ENCODE results near the gene UPP2.

The UPP2 gene

GRCh38 chr2:158112992-158113391, 11.3 kb downstream of the UPP2 start:
- DNase-seq: no peak

GRCh38 chr2:158113741-158114295, 12.1 kb downstream of the UPP2 start:
- DNase-seq: no peak

- DNase-seq: no peak
Measured at GRCh38 chr2:158114516-158114915, 12.8 kb downstream of the UPP2 start.

DNA sequence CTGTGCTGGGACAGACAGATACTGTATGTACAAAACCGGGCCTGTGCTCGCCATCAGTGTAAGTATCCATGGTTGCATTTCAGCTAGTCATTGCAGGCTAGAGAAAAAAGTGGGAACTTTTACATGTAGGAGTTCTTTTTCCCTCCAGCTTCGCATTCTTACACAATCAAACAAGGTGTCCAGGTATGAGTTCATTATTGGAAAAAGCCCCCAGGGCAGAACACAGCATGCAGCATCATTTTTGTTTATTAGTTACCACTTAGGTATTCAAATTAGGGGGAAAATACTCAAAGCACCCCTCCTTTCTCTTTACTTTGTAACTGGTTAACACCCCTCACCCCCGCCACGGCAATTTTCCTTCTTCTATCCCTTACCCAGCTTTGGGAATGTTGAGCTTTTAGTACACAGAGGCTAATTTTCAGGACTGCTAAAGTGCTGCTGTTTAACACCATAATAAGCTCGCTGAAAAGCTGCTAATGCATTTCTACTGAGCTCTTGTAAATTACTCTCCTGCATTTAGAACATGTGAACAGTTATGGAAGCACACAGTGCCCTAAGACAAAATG, 13.6 kb downstream of the UPP2 start:
- no peak for DNase-seq

- DNase-seq: no peak
Measured at GRCh38 chr2:158116936-158117335, 15.3 kb downstream of the UPP2 start.

DNA sequence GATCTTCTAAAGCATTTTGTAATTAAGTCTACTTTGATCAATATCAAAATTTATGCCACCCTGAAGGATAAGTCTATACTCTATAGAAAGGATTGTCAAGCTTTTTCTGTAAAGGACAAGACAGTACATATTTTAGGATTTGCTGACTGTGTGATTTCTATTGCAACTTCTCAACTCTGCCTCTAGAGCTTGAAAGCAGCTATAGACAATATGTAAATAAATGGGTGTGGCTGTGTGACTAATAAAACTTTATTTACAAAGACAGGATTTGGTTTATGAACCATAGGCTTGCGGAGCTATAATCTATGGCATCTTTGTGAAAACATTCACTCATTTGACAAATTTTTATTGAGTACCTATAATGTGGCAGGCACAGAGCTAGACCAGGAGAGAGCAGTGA, 18.4 kb downstream of the UPP2 start:
- no peak for DNase-seq

GRCh38 chr2:158120664-158121641, 19.3 kb downstream of the UPP2 start:
- DNase-seq: no peak

GRCh38 chr2:158124896-158125295, 23.2 kb downstream of the UPP2 start:
- no peak for DNase-seq

GRCh38 chr2:158125756-158126498, 24.3 kb downstream of the UPP2 start:
- no peak for DNase-seq

DNA sequence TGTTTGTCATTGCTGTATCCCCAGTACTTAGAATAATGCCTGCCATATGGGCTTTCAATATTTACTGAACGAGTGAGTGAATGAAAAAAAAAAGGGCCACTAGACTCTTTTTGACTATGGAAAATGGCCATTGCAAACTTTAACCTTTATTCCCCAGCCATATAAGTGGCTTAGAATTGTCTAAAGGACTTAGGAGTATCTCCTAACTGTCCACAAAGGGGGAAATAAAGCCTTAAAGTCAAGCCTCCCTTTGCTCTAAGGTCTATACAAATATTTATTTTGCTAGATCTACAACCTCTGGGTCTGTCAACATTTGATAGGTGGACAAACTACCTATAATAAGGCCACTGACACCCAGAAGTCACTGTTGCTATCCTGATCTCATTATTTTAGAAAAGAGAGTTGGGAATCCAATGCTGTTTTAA, 25.7 kb downstream of the UPP2 start:
- no peak for DNase-seq

GRCh38 chr2:158128168-158128973, 26.7 kb downstream of the UPP2 start:
- DNase-seq: no peak

DNA sequence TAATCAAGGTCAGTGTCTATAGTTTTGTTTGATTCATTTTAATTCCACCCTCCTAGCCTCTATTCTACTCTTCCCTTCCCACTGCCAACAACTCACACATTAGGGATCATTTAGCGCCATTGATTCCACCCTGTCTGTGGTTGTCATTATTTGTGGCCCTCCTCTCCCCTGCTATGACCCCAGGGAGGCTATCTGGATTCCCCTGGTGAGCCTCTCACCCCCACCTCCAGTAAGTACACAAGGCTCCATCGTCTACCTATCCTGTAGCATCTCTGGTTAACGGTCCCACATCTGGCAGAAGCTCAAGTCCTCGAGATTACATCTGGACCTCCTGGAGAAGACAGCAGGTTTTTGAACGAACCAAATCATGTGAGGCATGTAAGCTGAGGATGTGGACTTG, 27.4 kb downstream of the UPP2 start:
- no peak for DNase-seq

DNA sequence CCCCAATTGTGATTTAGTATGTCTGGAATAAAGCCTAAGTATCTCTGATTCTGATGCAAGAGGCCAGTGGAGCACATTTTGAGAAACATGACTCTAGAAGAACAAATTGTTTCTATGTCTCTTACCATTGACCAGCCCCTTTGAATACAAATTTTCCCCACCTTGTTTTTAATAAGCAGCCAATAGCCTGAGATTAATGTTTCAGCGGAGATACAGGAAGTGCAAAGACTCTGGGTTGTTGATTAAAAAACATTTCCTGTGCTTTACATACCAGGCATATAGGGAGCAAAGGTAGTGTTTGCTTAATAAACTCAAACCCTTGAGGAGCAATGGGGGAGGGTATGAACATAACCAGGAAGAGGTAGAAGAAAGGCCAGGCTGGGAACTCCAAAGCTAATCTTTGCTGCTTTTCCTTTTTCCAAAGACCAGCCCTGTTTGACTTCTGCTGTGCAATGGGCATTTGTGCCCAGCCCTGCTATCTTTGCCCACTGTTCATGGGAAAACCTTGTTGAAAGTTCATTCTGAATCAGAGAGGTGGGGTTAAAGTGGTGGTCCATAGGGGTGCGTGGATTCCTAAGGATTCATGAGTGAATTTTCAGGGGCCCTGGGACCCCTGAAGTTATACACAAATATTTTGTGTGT, 29.3 kb downstream of the UPP2 start:
- DNase-seq: no peak

GRCh38 chr2:158131483-158131912, 29.8 kb downstream of the UPP2 start:
- no peak for DNase-seq

DNA sequence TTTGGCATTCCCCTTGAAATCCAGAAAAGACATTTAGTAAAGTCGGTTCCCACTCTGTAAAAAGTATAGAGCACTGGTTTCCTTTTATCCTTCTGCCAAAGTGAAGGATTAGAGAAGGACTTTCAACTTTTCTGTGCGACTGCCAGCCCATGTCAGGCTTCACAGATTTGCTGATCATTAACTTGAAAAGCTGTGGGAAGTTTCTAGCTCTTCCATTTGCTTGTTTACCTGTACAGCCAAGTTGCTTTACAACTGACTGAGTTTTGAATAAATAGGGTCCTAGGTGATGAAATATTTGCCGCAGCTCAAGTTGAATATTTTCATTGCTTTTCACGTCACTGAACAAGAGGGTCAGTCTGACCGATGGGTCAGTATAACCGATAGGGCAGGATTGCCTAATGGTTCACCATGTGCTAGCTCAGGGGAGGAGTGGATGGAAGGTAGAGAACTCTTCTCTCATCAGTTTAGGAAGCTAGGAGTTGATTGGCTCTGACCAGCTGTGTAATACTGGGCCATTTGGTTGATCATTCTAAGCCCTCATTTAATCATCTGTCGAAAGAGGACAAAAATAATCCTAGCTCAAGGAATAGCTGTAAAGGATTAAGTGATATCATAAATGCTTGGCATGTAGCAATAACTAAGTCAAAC, 30.4 kb downstream of the UPP2 start:
- no peak for DNase-seq

DNA sequence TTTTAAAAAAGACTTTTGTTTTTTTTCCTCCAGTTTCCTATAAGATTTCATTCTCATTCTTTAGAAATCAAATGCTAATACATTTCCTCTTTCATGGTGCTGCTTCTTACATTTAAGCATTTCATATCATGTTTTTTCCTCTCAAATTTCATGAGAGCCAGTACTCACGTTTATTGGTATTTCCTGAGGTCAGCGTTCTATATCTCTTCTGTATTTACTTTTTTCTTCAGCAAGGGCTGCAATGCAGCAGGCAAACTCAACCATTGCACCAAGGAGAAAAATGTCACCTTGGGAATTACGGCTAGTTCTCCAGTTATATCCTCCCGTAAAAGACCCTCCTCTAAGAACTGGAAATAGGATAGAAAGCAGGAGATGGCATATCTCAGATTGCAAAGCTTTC, 32.4 kb downstream of the UPP2 start:
- DNase-seq: no peak

DNA sequence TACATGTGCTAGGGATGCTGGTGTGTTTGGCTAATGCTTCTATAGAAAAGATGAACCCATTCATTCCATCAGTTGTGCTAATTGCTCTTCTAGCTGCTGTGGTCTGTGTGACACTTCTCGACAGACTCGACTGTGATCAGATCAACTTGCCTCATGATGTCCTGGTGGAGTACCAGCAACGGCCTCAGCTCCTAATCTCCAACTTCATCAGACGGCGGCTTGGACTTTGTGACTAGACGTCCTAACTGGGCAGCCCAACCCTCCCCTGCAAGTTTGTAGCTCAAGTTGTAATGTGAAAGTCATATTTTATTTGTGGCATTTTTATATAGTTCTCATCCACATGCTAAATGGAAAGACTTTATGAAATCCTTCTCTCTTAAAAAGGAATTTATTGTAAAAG, 33.0 kb downstream of the UPP2 start:
- no peak for DNase-seq

DNA sequence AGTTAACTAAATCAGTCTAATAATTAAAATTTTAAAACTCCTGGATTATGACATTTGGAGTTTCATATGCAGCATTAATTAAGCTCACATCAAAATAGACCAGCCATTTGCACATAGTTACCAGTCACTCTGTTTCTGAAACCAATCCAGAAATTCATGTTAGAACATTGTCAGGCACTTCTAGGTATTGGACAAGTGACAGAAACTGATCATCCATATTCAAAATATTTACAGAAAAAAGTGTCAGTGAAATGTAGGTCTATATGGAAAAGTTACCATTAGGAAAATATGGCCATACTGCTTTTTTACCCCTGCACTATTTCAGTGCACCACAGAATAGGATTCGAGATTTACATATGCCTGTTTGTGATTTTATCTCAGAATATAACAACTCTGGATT, 33.4 kb downstream of the UPP2 start:
- DNase-seq: no peak

- no peak for DNase-seq
Measured at GRCh38 chr2:158138255-158138654, 36.6 kb downstream of the UPP2 start.

DNA sequence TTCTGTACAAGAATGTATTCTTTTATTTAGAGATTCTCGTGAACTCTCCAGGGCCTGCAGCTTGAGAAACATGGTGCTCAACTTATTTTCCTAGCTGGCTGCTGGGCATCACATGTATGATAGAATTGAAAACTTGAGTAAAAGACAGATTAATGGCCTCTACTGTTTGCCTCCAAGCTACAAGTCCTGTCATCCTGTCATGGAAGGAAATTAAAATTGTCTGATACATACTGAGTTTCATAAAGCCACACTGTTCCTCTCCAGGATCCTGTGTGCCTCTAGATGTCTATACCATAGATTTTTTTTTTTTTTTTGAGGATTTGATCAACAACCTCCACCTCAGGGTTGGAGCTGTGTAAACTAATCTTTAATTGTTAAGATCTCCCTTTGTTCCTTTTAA, 38.5 kb downstream of the UPP2 start:
- no peak for DNase-seq

DNA sequence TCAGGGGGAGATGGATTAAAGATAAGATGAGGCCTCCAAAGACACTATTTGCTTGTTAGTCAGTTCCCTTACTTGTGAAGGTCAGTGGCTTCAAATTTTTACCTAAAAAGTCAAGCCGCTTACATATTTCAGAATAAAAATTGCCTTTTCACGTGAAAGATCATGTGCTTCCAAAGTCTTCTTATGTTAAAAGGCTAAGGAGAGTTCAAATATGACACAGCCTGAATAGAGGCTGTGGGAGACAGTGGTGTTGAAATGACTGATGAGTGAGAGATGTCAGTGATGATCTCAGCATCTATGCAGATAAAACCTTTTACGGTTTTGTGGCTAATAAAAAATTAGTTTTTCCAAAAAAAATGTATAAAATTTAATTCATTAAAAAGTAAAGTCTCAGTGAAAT, 40.5 kb downstream of the UPP2 start:
- no peak for DNase-seq

Data from DMS79 treated with DMSO at 0.1 percent for 48 hours (cell line).